ENCODE measurements around the gene IFIT1.

Gene IFIT1

DNA sequence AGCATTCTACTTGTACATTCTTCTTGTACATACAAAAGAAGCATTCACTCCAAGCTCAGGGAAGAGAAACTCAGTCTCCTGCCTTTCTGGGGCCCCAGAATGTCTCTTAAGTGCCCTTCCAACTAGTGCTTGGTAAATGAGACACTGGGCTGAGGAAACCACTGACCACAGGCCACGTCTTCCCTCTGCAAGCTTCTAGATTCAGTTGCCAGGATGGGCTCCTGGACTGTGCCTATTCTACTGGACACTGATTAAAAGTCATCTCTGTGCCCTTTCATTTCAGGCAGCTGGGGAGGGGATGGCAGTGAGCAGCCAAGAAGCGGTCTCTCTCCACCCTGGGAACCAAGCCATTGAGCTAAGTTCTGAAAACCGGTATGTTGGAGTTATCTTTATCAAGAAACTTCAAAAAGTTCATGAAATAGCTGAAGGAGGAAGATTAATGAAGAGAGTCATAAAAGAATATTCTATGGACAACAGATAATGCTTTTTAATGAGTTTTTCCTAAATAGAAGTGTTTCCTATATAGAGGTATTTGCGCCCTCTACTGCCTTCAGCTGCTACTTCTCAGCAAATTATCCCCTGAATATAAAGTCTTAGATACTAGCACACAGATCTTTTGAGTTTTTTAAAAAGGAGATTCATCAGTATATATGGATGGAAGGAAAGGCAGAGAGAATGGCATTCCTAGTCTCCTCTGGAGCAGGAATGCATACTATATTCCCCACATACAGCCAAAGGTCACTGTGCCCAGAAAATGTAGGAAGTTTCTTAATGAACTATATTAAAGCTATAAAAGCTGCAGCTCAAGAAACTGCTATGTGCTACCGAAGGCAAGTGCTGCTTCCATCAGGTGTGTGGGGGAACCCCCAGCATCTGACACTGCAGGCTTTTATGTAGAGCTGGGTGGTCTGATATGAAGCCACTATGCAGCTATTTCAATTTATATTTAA lies 23.0 kb upstream of the IFIT1 start:
- TF ChIP-seq, protein P1, sequence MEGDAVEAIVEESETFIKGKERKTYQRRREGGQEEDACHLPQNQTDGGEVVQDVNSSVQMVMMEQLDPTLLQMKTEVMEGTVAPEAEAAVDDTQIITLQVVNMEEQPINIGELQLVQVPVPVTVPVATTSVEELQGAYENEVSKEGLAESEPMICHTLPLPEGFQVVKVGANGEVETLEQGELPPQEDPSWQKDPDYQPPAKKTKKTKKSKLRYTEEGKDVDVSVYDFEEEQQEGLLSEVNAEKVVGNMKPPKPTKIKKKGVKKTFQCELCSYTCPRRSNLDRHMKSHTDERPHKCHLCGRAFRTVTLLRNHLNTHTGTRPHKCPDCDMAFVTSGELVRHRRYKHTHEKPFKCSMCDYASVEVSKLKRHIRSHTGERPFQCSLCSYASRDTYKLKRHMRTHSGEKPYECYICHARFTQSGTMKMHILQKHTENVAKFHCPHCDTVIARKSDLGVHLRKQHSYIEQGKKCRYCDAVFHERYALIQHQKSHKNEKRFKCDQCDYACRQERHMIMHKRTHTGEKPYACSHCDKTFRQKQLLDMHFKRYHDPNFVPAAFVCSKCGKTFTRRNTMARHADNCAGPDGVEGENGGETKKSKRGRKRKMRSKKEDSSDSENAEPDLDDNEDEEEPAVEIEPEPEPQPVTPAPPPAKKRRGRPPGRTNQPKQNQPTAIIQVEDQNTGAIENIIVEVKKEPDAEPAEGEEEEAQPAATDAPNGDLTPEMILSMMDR (IDR thresholded peaks at IDR 0.05): peak; percentile 46

DNA sequence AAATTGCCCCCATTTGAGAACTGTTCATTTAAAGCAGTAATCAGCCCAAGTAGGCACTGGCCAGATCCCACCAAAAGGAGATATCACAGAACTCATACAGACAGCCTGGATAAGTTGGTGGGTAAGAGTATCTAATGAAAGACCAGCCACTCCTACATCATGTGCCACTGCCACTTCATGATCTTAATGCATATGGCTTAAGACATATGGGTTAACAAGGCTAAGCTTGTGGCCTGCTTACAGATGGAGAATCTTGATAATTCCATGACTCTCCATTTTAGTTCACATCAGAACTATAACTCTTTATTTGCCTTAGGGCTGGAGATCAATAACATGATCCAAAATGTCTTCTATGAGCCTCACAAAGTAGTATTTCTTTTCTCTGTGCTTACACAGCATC lies 21.3 kb upstream of the IFIT1 start:
- TF ChIP-seq, protein P1 (IDR thresholded peaks at IDR 0.05): no peak

DNA sequence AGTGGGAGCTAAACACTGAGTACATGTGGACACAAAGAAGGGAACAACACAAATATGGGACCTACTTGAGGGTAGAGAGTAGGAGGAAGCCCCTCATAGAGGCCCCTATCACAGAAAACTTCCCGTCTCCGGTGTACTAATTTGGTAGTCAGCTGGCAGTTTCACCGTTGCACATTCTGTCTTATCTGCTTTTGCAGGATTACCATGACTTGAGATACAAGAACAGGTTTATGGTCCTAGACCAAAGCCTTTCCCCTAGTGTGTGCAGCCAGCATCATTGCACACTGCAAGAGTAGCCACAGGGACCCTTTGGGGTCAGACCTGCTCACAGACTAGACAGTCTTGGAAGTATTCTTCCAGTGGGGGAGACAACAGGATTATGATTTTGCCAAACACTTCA lies 20.4 kb upstream of the IFIT1 start:
- TF ChIP-seq, protein P1 (IDR thresholded peaks at IDR 0.05): no peak

DNA sequence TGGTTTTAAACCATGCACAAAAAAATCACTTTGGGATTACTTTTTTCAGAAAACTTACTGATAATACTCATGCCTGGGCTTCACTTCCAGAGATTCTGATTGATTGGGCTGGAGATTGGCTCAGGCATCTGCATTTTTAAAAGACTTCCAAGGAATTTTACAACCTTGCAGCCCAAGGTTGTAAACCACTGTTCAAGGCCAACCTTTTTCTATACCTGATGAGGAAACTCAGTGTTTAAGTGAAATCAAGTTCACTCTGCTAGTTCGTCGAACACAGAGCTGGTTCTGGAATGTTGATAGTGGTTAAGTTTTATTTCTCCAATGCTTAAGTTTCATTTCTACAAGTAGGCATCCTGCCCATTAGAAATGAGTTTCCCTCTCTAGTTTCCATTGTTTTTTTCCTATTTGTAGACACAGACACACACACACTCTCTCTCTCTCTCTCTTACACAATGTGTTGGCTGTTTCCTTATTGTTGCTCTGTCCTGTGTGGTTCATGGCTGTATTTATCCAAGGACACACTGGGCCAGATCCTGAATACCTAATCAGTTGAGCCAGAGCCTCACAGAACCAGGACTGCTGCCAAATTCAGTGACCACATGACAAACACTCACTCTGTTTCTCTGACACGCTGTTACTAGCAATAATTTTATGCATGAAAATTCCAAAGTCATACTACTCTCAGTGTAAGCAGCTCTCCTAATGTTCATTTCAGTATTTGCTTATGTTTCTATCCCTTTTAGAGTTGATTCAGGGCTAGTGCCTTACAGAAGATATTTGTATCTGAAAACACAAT lies 18.3 kb upstream of the IFIT1 start:
- TF ChIP-seq, protein P1 (IDR thresholded peaks at IDR 0.05): no peak

DNA sequence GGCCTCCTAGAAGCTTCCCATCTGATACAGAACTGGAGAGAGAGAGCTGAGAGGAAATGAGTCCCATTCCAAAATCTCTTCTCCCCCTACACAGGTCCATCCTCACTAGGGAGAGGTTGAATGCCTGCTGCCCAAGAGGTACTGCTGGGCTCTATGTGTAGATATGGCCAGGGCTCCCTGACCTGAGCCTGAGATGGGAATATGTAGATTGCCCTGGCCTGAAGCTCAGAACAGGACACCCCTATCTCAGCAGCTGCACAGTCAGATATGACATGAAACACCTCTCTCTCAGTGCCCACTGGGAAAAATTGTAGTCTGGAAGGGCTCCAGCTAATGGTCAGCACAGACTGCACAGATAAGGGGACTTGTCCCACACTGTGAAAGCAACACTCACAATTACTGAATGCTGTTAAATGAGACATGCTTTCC lies 17.7 kb upstream of the IFIT1 start:
- TF ChIP-seq, protein P1 (IDR thresholded peaks at IDR 0.05): no peak

DNA sequence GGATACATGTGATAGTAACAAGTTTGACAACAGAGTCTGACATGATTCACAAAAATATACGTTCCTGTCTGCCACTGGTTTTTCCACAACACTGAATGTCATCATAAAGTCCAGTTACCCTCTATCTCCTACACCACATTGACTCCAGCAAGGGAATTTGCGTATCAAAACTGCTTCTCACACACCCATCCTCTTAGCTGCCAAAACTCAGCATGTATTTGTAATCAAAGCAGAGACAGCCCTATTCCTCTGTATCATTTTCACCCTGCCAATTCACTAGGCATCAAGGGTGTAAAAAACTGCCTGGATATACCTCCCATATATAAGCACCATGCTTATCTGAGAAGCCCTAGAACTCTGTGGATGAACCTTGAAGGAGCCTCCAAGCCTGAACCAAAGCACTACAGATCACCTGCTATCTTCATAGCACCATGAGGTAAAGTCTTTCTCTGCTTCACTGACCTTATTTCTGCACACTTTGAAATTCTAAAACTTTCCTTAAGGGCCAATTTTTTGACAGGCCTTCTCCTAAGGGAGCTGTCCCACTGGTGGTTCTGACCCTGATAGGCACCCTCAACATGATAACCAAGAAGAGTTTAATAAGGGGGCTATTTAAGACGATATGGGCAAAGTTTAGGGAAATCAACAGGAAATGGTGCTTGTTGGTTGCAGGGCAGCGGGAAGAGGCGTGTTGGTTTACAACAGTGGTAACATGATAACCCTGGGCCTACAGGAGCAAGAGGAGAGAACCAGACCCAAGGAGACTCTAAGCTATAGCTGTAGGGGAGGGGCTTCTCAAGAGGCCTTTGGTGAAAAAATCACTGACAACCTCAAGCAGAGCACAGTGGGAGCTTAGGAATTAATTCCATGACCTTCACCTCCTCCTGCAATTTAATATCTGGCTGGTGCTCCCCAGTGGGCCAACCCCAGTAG lies 14.5 kb upstream of the IFIT1 start, which contains the start of gene IFIT1B:
IFIT1B (plus strand) TSS at position 352 of the 933 bp plus-strand sequence; CDS start at position 432, 80 bp downstream.
- TF ChIP-seq, protein P1 (IDR thresholded peaks at IDR 0.05): no peak

DNA sequence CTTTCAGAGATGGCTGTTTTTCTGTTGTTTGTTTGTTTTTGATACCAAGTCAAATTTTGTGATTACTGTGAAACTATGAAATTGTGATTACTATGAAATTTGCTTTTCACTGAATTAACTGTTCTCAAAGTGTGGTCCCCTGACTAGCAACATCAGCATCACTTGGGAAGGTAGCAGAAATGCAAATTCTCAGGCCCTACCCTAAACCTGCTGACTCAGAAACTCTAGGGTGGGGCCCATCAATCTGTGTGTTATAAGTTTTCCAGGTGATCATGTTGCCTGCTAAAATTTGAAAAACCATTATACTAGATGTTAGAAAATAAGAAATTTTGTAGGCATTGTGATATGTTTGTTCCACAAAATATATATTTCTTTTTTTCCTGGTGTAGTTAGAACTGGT lies 13.3 kb upstream of the IFIT1 start:
- TF ChIP-seq, protein P1 (IDR thresholded peaks at IDR 0.05): no peak
